Stimulated activated CD8-positive, alpha-beta memory T cell treated with anti-CD3 and anti-CD28 coated beads, Interleukin-7, amount 100 ng/mL, for 4 hours (primary cell): ENCODE results near the gene BPGM.

Source experiments
- DNase-seq, 2 donors: peaks; one replicate each; pipeline ENCODE4 v3.0.0-alpha.2; 2020; ENCODE audit warnings: low read depth in 2 of 2

BPGM gene

GRCh38 chr7:134720091-134720935 is 73.7 kb downstream of the BPGM start:
- DNase-seq, result no peak

- no peak for DNase-seq
Measured at GRCh38 chr7:134721171-134721570, 74.5 kb downstream of the BPGM start.

- DNase-seq, result no peak
Measured at GRCh38 chr7:134722786-134723322, 76.2 kb downstream of the BPGM start.

- DNase-seq, result no peak
Measured at GRCh38 chr7:134723892-134724291, 77.2 kb downstream of the BPGM start.

GRCh38 chr7:134724606-134725005 is 78.0 kb downstream of the BPGM start:
- no peak for DNase-seq

GRCh38 chr7:134726581-134726980 is 79.9 kb downstream of the BPGM start:
- no peak for DNase-seq

- DNase-seq, result no peak
Measured at GRCh38 chr7:134727711-134728110, 81.1 kb downstream of the BPGM start.
